Measurements from ENCODE around the gene PARVA.

DNA sequence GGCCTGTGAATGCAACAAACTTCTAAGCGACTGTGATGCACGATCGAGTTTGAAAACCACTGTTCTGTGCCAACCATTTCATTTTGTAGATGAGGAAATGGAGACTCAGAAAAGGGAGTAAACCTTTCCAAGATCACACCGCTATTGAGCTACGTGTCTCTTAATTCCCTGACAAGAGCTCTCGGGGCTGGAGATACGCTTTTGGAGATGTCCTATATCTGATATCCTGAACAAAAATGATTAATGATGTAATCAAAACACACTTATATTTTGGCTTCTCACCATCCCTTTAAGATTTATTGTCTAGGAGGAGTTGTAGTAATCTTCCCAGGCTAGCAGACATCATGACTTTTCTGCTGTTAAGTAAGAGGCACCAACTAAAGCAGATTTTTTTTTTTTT is 1.7 kb upstream of the PARVA start:
- TF ChIP-seq SMAD3 (CRISPR knock-in tag; IDR thresholded peaks at IDR 0.05; ENCODE audit: borderline replicate concordance): no peak
- TF ChIP-seq TCF7 (CRISPR knock-in tag; IDR thresholded peaks at IDR 0.05; ENCODE audit: low read depth): no peak
- TF ChIP-seq, protein P1, sequence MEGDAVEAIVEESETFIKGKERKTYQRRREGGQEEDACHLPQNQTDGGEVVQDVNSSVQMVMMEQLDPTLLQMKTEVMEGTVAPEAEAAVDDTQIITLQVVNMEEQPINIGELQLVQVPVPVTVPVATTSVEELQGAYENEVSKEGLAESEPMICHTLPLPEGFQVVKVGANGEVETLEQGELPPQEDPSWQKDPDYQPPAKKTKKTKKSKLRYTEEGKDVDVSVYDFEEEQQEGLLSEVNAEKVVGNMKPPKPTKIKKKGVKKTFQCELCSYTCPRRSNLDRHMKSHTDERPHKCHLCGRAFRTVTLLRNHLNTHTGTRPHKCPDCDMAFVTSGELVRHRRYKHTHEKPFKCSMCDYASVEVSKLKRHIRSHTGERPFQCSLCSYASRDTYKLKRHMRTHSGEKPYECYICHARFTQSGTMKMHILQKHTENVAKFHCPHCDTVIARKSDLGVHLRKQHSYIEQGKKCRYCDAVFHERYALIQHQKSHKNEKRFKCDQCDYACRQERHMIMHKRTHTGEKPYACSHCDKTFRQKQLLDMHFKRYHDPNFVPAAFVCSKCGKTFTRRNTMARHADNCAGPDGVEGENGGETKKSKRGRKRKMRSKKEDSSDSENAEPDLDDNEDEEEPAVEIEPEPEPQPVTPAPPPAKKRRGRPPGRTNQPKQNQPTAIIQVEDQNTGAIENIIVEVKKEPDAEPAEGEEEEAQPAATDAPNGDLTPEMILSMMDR (IDR thresholded peaks at IDR 0.05): no peak
- no peak for TF ChIP-seq IRF2 (CRISPR knock-in tag; IDR thresholded peaks at IDR 0.05; ENCODE audit: borderline replicate concordance, low read depth)
- TF ChIP-seq SP1 (CRISPR knock-in tag; conservative IDR thresholded peaks at IDR 0.05): no peak
- no peak for TF ChIP-seq NFYB (CRISPR knock-in tag; conservative IDR thresholded peaks at IDR 0.05; ENCODE audit: low read depth)
- no peak for TF ChIP-seq JUN (CRISPR knock-in tag; IDR thresholded peaks at IDR 0.05)
- TF ChIP-seq, protein P2, sequence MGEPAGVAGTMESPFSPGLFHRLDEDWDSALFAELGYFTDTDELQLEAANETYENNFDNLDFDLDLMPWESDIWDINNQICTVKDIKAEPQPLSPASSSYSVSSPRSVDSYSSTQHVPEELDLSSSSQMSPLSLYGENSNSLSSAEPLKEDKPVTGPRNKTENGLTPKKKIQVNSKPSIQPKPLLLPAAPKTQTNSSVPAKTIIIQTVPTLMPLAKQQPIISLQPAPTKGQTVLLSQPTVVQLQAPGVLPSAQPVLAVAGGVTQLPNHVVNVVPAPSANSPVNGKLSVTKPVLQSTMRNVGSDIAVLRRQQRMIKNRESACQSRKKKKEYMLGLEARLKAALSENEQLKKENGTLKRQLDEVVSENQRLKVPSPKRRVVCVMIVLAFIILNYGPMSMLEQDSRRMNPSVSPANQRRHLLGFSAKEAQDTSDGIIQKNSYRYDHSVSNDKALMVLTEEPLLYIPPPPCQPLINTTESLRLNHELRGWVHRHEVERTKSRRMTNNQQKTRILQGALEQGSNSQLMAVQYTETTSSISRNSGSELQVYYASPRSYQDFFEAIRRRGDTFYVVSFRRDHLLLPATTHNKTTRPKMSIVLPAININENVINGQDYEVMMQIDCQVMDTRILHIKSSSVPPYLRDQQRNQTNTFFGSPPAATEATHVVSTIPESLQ (CRISPR knock-in tag; IDR thresholded peaks at IDR 0.05): no peak
- TF ChIP-seq, protein P3, sequence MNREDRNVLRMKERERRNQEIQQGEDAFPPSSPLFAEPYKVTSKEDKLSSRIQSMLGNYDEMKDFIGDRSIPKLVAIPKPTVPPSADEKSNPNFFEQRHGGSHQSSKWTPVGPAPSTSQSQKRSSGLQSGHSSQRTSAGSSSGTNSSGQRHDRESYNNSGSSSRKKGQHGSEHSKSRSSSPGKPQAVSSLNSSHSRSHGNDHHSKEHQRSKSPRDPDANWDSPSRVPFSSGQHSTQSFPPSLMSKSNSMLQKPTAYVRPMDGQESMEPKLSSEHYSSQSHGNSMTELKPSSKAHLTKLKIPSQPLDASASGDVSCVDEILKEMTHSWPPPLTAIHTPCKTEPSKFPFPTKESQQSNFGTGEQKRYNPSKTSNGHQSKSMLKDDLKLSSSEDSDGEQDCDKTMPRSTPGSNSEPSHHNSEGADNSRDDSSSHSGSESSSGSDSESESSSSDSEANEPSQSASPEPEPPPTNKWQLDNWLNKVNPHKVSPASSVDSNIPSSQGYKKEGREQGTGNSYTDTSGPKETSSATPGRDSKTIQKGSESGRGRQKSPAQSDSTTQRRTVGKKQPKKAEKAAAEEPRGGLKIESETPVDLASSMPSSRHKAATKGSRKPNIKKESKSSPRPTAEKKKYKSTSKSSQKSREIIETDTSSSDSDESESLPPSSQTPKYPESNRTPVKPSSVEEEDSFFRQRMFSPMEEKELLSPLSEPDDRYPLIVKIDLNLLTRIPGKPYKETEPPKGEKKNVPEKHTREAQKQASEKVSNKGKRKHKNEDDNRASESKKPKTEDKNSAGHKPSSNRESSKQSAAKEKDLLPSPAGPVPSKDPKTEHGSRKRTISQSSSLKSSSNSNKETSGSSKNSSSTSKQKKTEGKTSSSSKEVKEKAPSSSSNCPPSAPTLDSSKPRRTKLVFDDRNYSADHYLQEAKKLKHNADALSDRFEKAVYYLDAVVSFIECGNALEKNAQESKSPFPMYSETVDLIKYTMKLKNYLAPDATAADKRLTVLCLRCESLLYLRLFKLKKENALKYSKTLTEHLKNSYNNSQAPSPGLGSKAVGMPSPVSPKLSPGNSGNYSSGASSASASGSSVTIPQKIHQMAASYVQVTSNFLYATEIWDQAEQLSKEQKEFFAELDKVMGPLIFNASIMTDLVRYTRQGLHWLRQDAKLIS (CRISPR knock-in tag; IDR thresholded peaks at IDR 0.05; ENCODE audit: borderline replicate concordance): no peak
- no peak for TF ChIP-seq NR3C1 (CRISPR knock-in tag; conservative IDR thresholded peaks at IDR 0.05; ENCODE audit: low read depth)
- no peak for TF ChIP-seq ZNF423 (CRISPR knock-in tag; IDR thresholded peaks at IDR 0.05)
- TF ChIP-seq, protein P4, sequence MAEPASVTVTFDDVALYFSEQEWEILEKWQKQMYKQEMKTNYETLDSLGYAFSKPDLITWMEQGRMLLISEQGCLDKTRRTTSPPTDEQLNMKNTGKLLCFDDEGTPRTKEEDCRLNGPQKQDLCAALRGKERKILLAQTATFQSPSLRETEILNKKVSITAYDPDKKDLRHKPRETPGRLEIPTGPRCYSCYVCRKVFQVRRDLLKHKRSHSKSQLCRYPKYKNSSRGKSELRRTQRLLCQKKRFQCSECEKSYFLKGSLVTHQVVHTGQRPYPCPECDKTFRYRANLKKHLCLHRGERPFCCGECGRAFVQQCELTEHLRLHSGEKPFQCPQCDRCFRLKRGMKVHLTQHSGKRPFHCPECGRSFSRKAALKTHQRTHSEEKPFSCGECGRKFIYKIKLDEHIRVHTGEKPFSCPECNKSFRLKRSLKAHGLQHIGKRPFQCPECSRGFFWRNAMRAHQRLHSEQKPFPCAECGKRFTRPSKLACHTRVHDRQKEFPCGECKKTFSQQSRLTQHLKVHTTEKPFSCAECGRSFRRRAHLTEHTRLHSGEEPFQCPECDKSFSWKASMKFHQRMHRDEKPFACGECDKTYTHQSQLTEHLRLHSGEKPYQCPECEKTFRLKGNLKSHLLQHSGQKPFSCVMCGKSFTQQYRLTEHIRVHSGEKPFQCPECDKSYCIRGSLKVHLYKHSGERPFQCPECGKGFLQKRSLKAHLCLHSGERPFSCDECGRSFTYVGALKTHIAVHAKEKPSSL (CRISPR knock-in tag; conservative IDR thresholded peaks at IDR 0.05): no peak
- TF ChIP-seq TEAD4 (CRISPR knock-in tag; IDR thresholded peaks at IDR 0.05): no peak
- TF ChIP-seq, protein P5, sequence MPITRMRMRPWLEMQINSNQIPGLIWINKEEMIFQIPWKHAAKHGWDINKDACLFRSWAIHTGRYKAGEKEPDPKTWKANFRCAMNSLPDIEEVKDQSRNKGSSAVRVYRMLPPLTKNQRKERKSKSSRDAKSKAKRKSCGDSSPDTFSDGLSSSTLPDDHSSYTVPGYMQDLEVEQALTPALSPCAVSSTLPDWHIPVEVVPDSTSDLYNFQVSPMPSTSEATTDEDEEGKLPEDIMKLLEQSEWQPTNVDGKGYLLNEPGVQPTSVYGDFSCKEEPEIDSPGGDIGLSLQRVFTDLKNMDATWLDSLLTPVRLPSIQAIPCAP (CRISPR knock-in tag; IDR thresholded peaks at IDR 0.05): no peak

All from WTC11 (cell line).